BE2C (cell line): ENCODE measurements around the gene TMEM140.

Experiments used
- DNase-seq: peaks from one replicate; pipeline ENCODE4 v3.0.0-alpha.2; 2020
- H3K27me3 ChIP-seq: fragments of 250-450 bp; sonication (Bioruptor Pico); 2 replicates; pipeline ENCODE4 v1.5.1; 2020; ENCODE audit warnings: mild to moderate bottlenecking
- H3K36me3 ChIP-seq: fragments of 250-450 bp; sonication (Bioruptor Pico); 2 replicates; pipeline ENCODE4 v1.5.1; 2020; ENCODE audit warnings: mild to moderate bottlenecking
- H3K4me1 ChIP-seq: fragments of 250-450 bp; sonication (Bioruptor Pico); 2 replicates; pipeline ENCODE4 v1.5.1; 2020
- H3K4me3 ChIP-seq: 2 replicates; pipeline ENCODE4 v1.5.1; 2011; ENCODE audit warnings: low read depth, low read length
- H3K9me3 ChIP-seq: fragments of 250-450 bp; sonication (Bioruptor Pico); 2 replicates; pipeline ENCODE4 v1.5.1; 2020
- CTCF ChIP-seq: IDR thresholded peaks from 2 replicates; pipeline ENCODE4 v1.5.1; 2012; ENCODE audit warnings: mild to moderate bottlenecking, low read depth, low read length

Gene TMEM140

DNA sequence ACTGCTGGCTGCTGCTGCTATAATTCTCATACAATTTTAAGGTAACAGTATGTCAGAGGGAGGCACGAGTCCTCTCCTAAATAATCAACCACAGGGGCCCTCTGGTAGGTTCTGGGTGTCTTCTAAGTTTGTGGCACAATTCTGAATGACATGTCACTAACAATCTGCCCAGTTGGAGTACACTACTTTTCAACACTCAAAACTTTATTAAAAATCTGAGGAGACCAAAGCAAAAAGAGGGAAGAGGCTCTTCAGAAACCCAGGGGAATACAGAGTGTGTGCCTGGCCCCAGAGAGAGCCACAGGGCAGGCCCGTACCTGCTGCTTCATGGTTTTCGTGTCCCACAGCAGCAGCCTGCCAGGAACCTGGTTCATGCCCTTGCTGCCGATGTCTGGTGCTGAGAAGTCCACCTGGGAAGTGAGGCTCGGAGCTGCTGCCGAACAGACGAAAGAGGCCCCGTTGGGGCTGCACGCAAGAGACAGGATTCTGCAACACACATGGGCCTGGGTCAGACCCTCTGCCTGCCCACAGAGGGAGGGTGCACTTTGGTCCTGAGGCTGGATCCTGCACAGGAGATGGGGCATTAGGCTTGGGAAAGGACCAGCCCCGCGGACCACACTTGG is 45.2 kb downstream of the TMEM140 start:
- H3K9me3 ChIP-seq = no peaks in the 10 kb centered on the region
- no peaks in the 10 kb centered on the region for H3K27me3 ChIP-seq
- no peaks in the 10 kb centered on the region; the same call in 1 of the 2 replicates for H3K36me3 ChIP-seq
- no peak overlapping the region for H3K4me3 ChIP-seq
- TF ChIP-seq CTCF = no peak
- no peak for DNase-seq
- no peaks in the 10 kb centered on the region for H3K4me1 ChIP-seq

DNA sequence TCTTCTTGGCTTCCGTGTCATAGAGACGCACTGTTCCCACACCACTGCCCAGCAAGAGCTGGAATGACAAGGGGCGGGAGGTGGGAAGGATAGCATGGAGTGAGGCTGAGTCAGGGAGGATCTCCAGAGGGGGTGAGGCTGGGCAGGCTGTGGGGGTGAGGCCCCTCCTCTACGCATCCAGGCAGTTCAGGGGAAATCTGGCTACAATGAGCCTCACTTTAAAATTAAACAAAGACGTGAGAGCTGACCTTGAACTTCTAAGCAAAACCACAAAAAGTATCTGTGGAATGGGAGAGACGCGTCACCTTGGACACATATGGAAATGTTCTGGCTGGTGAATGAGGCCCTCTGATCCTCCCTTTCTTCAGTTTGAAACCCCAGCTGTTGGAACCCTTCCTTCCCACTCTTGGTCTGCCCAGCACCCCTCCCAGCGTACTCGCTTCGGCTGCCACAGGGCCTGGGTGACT is 45.8 kb downstream of the TMEM140 start:
- no peaks in the 10 kb centered on the region for H3K36me3 ChIP-seq
- DNase-seq = no peak

DNA sequence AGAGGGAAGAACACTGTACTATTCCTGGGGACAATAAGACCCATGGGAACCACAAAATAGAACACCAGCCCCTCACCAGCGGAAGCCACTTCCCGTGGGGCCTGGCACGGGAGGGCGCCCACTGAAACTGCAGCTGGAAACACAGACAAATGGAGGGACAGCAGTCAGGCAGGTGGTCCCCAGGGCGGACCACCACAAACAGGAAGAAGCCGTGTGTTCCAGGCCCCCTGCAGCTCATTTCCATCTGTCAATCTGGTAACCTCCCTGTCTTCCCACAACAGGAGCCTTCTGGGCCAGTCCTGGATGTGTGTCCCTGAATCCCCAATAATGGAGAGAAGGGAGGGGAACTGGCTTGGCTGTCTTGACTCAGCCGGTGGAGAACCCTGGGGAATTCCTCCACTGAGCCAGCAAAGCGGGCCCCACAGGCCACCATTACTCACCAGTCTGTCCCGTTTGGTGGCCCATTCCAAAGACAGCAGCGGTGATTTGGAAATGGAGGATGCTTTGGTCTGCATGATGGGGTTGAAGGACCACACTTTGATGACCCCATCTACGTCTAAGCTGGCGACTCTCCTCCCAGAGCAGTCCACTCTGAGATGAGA is 46.7 kb downstream of the TMEM140 start:
- no peaks in the 10 kb centered on the region for H3K4me1 ChIP-seq
- DNase-seq = no peak
- H3K27me3 ChIP-seq = no peaks in the 10 kb centered on the region
- no peaks in the 10 kb centered on the region for H3K36me3 ChIP-seq
- H3K9me3 ChIP-seq = no peaks in the 10 kb centered on the region
- H3K4me3 ChIP-seq = no peak overlapping the region
- no peak for TF ChIP-seq CTCF

More for the DNA sequence above, 45.8 kb downstream of the TMEM140 start:
- no peak overlapping the region for H3K4me3 ChIP-seq
- TF ChIP-seq CTCF = no peak
- no peaks in the 10 kb centered on the region for H3K27me3 ChIP-seq
- H3K4me1 ChIP-seq = no peaks in the 10 kb centered on the region
- H3K9me3 ChIP-seq = no peaks in the 10 kb centered on the region

GRCh38 chr7:135195156-135195555 is 47.3 kb downstream of the TMEM140 start:
- TF ChIP-seq CTCF = no peak
- Histone ChIP-seq H3K4me1 (no peaks in the 10 kb centered on the region), H3K27me3 (no peaks in the 10 kb centered on the region), H3K36me3 (no peaks in the 10 kb centered on the region), H3K9me3 (no peaks in the 10 kb centered on the region), H3K4me3 (no peak overlapping the region)
- DNase-seq = no peak

DNA sequence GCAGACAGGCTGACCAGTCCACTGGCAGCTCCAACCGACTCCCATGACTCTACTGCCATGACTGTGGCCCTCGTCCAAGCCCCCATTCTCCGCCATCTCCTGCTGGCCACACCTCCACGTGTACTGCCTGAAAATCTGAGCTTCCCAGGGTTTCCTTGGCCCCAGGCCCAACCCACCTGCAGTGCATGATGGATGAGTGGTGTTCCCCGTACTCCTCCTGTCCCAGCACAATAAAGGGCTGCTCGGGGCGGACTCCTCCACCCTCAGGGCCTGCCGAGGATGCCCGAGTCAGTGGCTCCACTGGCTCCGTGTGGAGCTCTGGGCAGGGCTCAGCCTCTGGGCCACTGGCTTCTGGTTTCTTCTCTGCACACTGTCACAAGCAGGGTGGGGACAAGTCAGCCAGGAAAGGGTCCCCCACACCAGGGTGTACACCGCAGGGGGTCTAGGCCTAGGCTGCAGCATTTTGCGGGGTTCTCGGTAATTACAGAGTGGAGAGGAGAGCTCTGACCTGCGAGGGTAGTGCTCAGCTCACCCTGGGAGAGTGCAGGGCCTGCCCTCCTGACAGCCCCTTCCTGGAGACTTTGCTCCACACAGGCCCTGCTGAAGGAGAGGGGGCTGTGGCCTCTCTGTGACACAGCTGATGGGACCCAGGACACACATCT is 48.2 kb downstream of the TMEM140 start:
- Histone ChIP-seq H3K36me3 (no peaks in the 10 kb centered on the region), H3K27me3 (no peaks in the 10 kb centered on the region), H3K9me3 (no peaks in the 10 kb centered on the region), H3K4me1 (peaks cover 2% of the 10 kb centered on the region; the same call in 1 of the 2 replicates), H3K4me3 (no peak overlapping the region)
- no peak for TF ChIP-seq CTCF
- no peak for DNase-seq

DNA sequence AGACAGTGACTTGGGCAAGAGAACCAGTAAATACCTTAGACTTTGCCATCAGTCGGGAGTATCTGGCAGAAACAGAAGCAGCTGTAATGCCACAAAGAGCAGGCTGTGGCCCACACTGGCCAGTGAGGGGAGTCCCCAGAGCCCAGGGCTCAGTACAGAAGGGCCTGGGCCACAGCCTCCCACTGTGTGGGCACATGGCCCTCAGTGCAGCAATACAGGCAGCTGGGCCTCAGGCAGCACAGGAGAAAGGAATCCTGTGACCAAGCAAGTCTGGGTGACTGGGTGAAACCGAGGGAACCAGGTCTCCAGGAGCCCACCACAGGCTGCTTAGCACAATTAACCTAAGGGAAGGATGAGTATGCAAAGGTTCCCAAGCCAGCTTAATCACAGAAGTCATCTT is 49.5 kb downstream of the TMEM140 start:
- TF ChIP-seq CTCF = no peak
- H3K36me3 ChIP-seq = no peaks in the 10 kb centered on the region

More for the DNA sequence above, 49.5 kb downstream of the TMEM140 start:
- Histone ChIP-seq H3K9me3 (no peaks in the 10 kb centered on the region), H3K27me3 (no peaks in the 10 kb centered on the region), H3K4me3 (no peak overlapping the region), H3K4me1 (peaks cover 2% of the 10 kb centered on the region; the same call in 1 of the 2 replicates)
- DNase-seq = no peak
